Measurements from ENCODE around the gene FAM13C. TPM values are rescaled to one million over a fixed set of nuclear protein-coding genes. Genes with fewer than 3 reads are reported as not detected.

Gene FAM13C
- total and polyA plus RNA-seq, 2 of the 4 experiments (the other 2 are of a cell fraction), result 1.6 to 2.9 TPM

DNA sequence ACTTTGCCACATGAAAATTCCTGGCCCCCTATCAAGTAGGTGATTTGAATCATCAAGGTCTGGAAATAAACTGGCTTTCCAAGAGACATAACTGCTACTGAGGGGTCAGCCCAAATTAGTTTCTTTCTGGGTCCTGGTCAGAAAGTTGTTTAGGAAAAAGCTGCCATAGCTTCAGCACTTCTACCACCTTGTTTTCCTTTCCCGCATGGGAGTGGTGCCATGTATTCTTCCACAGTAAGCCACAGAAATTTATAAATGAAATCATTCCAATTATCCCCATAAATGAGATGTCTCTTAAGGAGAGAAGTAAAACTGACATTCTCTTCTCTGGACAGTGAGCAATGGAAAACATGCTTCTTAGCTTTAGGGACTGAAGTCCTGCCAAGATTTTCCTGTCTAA is 105.1 kb downstream of the FAM13C start:
- H2AK9ac ChIP-seq (replicated peaks; ENCODE audit: low read depth, low read length, poor library complexity), result no peak overlapping the region
- no peak overlapping the region for H2AFZ ChIP-seq (replicated peaks; ENCODE audit: low read length, poor library complexity)
- CTCF ChIA-PET, result interaction anchor here (1.1 kb wide), 1 partner anchor 19 kb away, joined by 3 read pairs; no protein-coding TSS in a partner anchor
- no peak overlapping the region for H4K8ac ChIP-seq (ENCODE audit: low read depth in 2 of 2, low read length in 2 of 2)
- no peak overlapping the region for H3K4ac ChIP-seq (ENCODE audit: low read depth, low read length)
- H3K14ac ChIP-seq (replicated peaks; ENCODE audit: low read depth, low read length), result no peak overlapping the region
- no peak overlapping the region for H4K5ac ChIP-seq (ENCODE audit: low read depth, low read length)
- intact Hi-C loops (cut with micrococcal nuclease) (no loop called here), in situ Hi-C loops (cut with MboI; ENCODE audit: low sequenced_read_pairs) (no loop called here), dilution Hi-C loops (cut with HindIII; ENCODE audit: low sequenced_read_pairs, unreplicated experiment) (no loop called here)
- DNase-seq (no peak), ATAC-seq (ENCODE audit: low read depth) (no peak)
- TF ChIP-seq SMC3 (IDR thresholded peaks at IDR 0.05; ENCODE audit: low read depth, low read length), result no peak
- no peak for TF ChIP-seq POLR2A (IDR thresholded peaks at IDR 0.05; ENCODE audit: low read depth, low read length)
- no peak for TF ChIP-seq MAFK (IDR thresholded peaks at IDR 0.05; ENCODE audit: low read depth, low read length)
- TF ChIP-seq BHLHE40 (IDR thresholded peaks at IDR 0.05; ENCODE audit: low read depth, low read length), result no peak
- TF ChIP-seq FOS (IDR thresholded peaks at IDR 0.05; ENCODE audit: low read depth, low read length), result no peak
- TF ChIP-seq CHD1 (IDR thresholded peaks at IDR 0.05; ENCODE audit: low read depth, low read length), result no peak
- H2AK5ac ChIP-seq (ENCODE audit: low read depth, low read length), result no peak overlapping the region
- H3K9me3 ChIP-seq (ENCODE audit: control insufficient read depth, insufficient read depth, low read length), result no peaks in the 10 kb centered on the region
- H4K20me1 ChIP-seq (ENCODE audit: insufficient read depth, low read length), result no peaks in the 10 kb centered on the region
- no peaks in the 10 kb centered on the region for H3K4me1 ChIP-seq (ENCODE audit: control insufficient read depth, insufficient read depth, low read length)
- no peaks in the 10 kb centered on the region for H3K27me3 ChIP-seq (ENCODE audit: control insufficient read depth, insufficient read depth, low read length)
- H4K91ac ChIP-seq (ENCODE audit: insufficient read depth, low read depth, low read length), result no peak overlapping the region
- H2BK5ac ChIP-seq (ENCODE audit: low read depth, low read length, poor library complexity, severe bottlenecking), result no peak overlapping the region
- H3K18ac ChIP-seq (ENCODE audit: low read depth, low read length), result no peak overlapping the region
- no peaks in the 10 kb centered on the region for H3K79me1 ChIP-seq (ENCODE audit: low read depth in 1 of 2, low read length in 2 of 2)
- no TSS peak for BruUV-seq (replicated peaks)
- H3K9ac ChIP-seq (ENCODE audit: low read depth, low read length), result no peak overlapping the region
- no peaks in the 10 kb centered on the region for H3K9me1 ChIP-seq (ENCODE audit: insufficient read depth, low read length)
- no peaks in the 10 kb centered on the region for H3K36me3 ChIP-seq (ENCODE audit: control insufficient read depth, insufficient read depth, low read length)
- H3K4me2 ChIP-seq (ENCODE audit: low read depth, low read length), result no peak overlapping the region
- no peak overlapping the region for H2BK120ac ChIP-seq (ENCODE audit: low read depth, low read length)
- no peak overlapping the region for H3K56ac ChIP-seq (ENCODE audit: extremely low read depth, insufficient read depth, low read length)
- no peak overlapping the region for H3K23ac ChIP-seq (ENCODE audit: low read depth, low read length)
- no peak overlapping the region for H3K4me3 ChIP-seq (ENCODE audit: insufficient read depth, low read depth, low read length)
- POLR2A ChIA-PET (ENCODE audit: unreplicated experiment), result no interaction called here
- WGBS, 2 experiments (ENCODE audit: extremely low coverage in 2 of 2, insufficient read length in 1 of 2), result no CpG with 5 or more reads among the region's 1 CpG
- no peak overlapping the region for H2BK20ac ChIP-seq (ENCODE audit: low read depth, low read length)
- no peak overlapping the region for H3K27ac ChIP-seq (ENCODE audit: insufficient read depth, low read length)
- H2BK15ac ChIP-seq (ENCODE audit: low read depth, low read length), result no peak overlapping the region
